MCF 10A (cell line): Measurements from ENCODE around the gene TCOF1. TPM values are rescaled to one million over a fixed set of nuclear protein-coding genes. Genes with fewer than 3 reads are reported as not detected.

Source experiments
- BruUV-seq: library from RNA; stranded (reverse); fragments of 400-500 nt; replicated peaks from 2 replicates; lab custom pipeline; 2021; lab: Mats Ljungman, UMichigan
- CTCF ChIA-PET: fragments of 300-600 bp; sonication (Branson Sonifier 250); formaldehyde crosslinking; extraction: SDS; loops from one replicate; lab custom pipeline; 2021; ENCODE audit warnings: antibody characterized with exemption, inconsistent platforms; lab: Yijun Ruan, JAX
- POLR2A ChIA-PET: fragments of 300-600, 350-650 bp; sonication (Branson Sonifier 250); formaldehyde crosslinking; extraction: SDS; loops from one replicate; lab custom pipeline; 2020; ENCODE audit warnings: antibody characterized with exemption, inconsistent platforms; lab: Yijun Ruan, JAX
- DNase-seq: peaks from one replicate; pipeline ENCODE4 v3.0.0-alpha.2; 2018; ENCODE audit not compliant: unreplicated experiment
- H3K27ac Mint-ChIP-seq: one replicate; pipeline ENCODE4 v1.8.0; 2022; ENCODE audit warnings: mild to moderate bottlenecking, low read depth, mixed read lengths; ENCODE audit not compliant: unreplicated experiment
- H3K27me3 Mint-ChIP-seq: one replicate; pipeline ENCODE4 v1.8.0; 2022; ENCODE audit warnings: mixed read lengths; ENCODE audit not compliant: insufficient read depth, unreplicated experiment
- H3K36me3 Mint-ChIP-seq: one replicate; pipeline ENCODE4 v1.8.0; 2022; ENCODE audit warnings: mild to moderate bottlenecking, moderate library complexity, mixed read lengths; ENCODE audit not compliant: insufficient read depth, unreplicated experiment
- H3K4me1 Mint-ChIP-seq: one replicate; pipeline ENCODE4 v1.8.0; 2022; ENCODE audit warnings: mixed read lengths; ENCODE audit not compliant: insufficient read depth, unreplicated experiment
- H3K4me3 Mint-ChIP-seq: one replicate; pipeline ENCODE4 v1.8.0; 2022; ENCODE audit warnings: mild to moderate bottlenecking, moderate library complexity, mixed read lengths; ENCODE audit not compliant: unreplicated experiment
- H3K9me3 Mint-ChIP-seq: one replicate; pipeline ENCODE4 v1.8.0; 2022; ENCODE audit warnings: mixed read lengths; ENCODE audit not compliant: unreplicated experiment
- CTCF ChIP-seq: fragments of 200-600 bp; IDR thresholded peaks from one replicate; pipeline ENCODE4 v1.8.0; 2022; ENCODE audit warnings: antibody characterized with exemption, mild to moderate bottlenecking; ENCODE audit not compliant: unreplicated experiment
- intact Hi-C: fragments of 100-400 bp; cut with micrococcal nuclease; formaldehyde crosslinking; loops from 2 replicates; pipeline ENCODE4 v1.14.1; 2022
- total RNA-seq: library from RNA; stranded (reverse); gene quantifications from 2 replicates; pipeline ENCODE4 v1.2.3, GENCODE V29; 2022

The TCOF1 gene
- total RNA-seq, 1 experiment from 2014 or later: 83.5 TPM

GRCh38 chr5:150333400-150333799 lies 24.1 kb upstream of the TCOF1 start:
- Mint-ChIP-seq H3K9me3 (no peaks in the 10 kb centered on the region), H3K27me3 (no peaks in the 10 kb centered on the region), H3K4me3 (no peak overlapping the region), H3K27ac (no peak overlapping the region), H3K4me1 (no peaks in the 10 kb centered on the region), H3K36me3 (no peaks in the 10 kb centered on the region)
- ChIA-PET POLR2A (interaction anchor here (1.2 kb wide), 1 partner anchor 16 kb away, joined by 6 read pairs; no protein-coding TSS in a partner anchor), CTCF (interaction anchor here (0.6 to 3.2 kb wide), 7 partner anchors 10 to 61 kb away, joined by 3 to 22 read pairs (median 3); partner anchors contain the start of gene CAMK2A)
- intact Hi-C loops: no loop called here
- DNase-seq: no peak
- BruUV-seq: no TSS peak
- no peak for TF ChIP-seq CTCF

DNA sequence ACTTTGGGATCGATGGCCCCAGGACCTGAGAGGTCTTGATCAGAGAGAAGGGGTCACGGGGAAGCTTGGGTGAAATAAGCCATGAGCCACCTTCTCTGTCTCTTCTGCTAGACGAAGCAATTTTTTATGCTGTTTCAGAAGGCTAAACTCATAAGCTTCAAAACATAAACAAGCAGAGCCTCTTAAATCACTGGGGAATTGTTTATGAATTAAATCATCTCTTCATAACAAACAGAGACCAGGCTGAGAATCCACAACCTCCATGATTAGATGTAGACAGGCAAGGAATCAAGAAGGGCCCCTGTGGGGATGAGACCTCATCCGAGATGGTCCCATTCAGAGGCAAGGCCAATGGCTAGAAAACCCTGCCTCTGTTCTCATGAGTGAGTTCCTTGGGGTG lies 21.7 kb upstream of the TCOF1 start:
- ChIA-PET CTCF (interaction anchor here (0.5 to 3.2 kb wide), 7 partner anchors 13 to 983 kb away, joined by 3 to 22 read pairs (median 4); no protein-coding TSS in a partner anchor), POLR2A (interaction anchor here (1.1 to 1.2 kb wide), 2 partner anchors 9 to 16 kb away, joined by 3 to 4 read pairs; no protein-coding TSS in a partner anchor)
- Mint-ChIP-seq H3K27me3 (no peaks in the 10 kb centered on the region), H3K4me3 (no peak overlapping the region), H3K27ac (no peak overlapping the region), H3K36me3 (no peaks in the 10 kb centered on the region), H3K4me1 (no peaks in the 10 kb centered on the region), H3K9me3 (no peaks in the 10 kb centered on the region)
- no peak for DNase-seq
- TF ChIP-seq CTCF: no peak
- intact Hi-C loops: no loop called here
- no TSS peak for BruUV-seq

GRCh38 chr5:150338546-150338945 lies 19.0 kb upstream of the TCOF1 start:
- Mint-ChIP-seq H3K4me1 (no peaks in the 10 kb centered on the region), H3K27ac (no peak overlapping the region), H3K36me3 (peaks cover 6% of the 10 kb centered on the region), H3K27me3 (no peaks in the 10 kb centered on the region), H3K4me3 (no peak overlapping the region), H3K9me3 (no peaks in the 10 kb centered on the region)
- BruUV-seq: no TSS peak
- ChIA-PET POLR2A (no interaction called here), CTCF (interaction anchor here (1.0 to 5.6 kb wide), 2 partner anchors 12 to 95 kb away, joined by 3 to 52 read pairs; no protein-coding TSS in a partner anchor)
- DNase-seq: no peak
- intact Hi-C loops: no loop called here
- no peak for TF ChIP-seq CTCF

DNA sequence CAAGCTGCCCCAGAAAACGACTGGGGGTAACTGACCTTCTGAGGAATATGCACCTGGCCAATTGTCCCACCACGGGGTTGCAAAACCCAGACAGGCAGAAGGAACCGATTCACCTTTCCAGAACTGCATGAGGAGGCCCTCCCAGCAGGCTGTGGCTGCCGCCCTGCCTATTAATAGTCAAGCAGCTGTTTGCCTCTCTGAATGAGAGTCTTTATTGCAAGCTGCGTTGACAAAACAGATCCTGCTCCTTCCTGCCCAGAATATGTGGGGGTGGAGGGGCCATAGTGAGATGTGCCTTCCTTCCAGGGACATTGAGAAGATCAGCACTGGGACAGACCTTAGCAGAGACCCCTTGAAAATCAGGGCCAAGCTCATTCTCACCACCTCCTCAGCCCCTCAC lies 18.3 kb upstream of the TCOF1 start:
- ChIA-PET CTCF (interaction anchor here (1.0 to 5.6 kb wide), 3 partner anchors 11 to 94 kb away, joined by 3 to 52 read pairs (median 4); no protein-coding TSS in a partner anchor), POLR2A (no interaction called here)
- DNase-seq: no peak
- Mint-ChIP-seq H3K4me3 (no peak overlapping the region), H3K4me1 (no peaks in the 10 kb centered on the region), H3K36me3 (peaks cover 6% of the 10 kb centered on the region), H3K9me3 (no peaks in the 10 kb centered on the region), H3K27me3 (no peaks in the 10 kb centered on the region), H3K27ac (no peak overlapping the region)
- intact Hi-C loops: no loop called here
- TF ChIP-seq CTCF: no peak
- BruUV-seq: no TSS peak
